Panc1 (cell line): ENCODE measurements around the gene ADAT3. TPM values are rescaled to one million over a fixed set of nuclear protein-coding genes. Genes with fewer than 3 reads are reported as not detected.

Source experiments
- ATAC-seq: fragments of 200-7000 bp; cut with Tn5 transposase; 2 replicates; pipeline ENCODE4 v1.9.1; 2020; ENCODE audit warnings: mild to moderate bottlenecking, moderate library complexity
- BruUV-seq: library from RNA; stranded (reverse); fragments of 400-500 nt; replicated peaks from 2 replicates; lab custom pipeline; 2021; lab: Mats Ljungman, UMichigan
- CTCF ChIA-PET: fragments of 300-600 bp; sonication (Branson Sonifier 250); formaldehyde crosslinking; loops from one replicate; lab custom pipeline; 2022; ENCODE audit warnings: antibody characterized with exemption; lab: Charles Lee
- POLR2A ChIA-PET: fragments of 300-600 bp; sonication (Branson Sonifier 250); formaldehyde crosslinking; loops from one replicate; lab custom pipeline; 2022; ENCODE audit warnings: antibody characterized with exemption; lab: Charles Lee
- DNase-seq: peaks from one replicate; pipeline ENCODE4 v3.0.0-alpha.2; 2010; ENCODE audit warnings: low read depth, low spot score
- H3K27ac ChIP-seq: 2 replicates; pipeline ENCODE4 v1.5.1; 2011; ENCODE audit warnings: mild to moderate bottlenecking, low read length, inconsistent platforms
- H3K27me3 ChIP-seq: fragments of 200-500 bp; sonication (Bioruptor generic); 2 replicates; pipeline ENCODE4 v1.6.0; 2014; ENCODE audit warnings: low read length, inconsistent platforms; ENCODE audit not compliant: control insufficient read depth, insufficient read depth
- H3K36me3 ChIP-seq: fragments of 200-500 bp; sonication (Bioruptor generic); 2 replicates; pipeline ENCODE4 v1.5.1; 2014; ENCODE audit warnings: inconsistent platforms, mild to moderate bottlenecking, low read length, moderate library complexity; ENCODE audit not compliant: control insufficient read depth, insufficient read depth
- H3K4me1 ChIP-seq: 2 replicates; pipeline ENCODE4 v1.5.1; 2011; ENCODE audit warnings: inconsistent platforms, mild to moderate bottlenecking, low read length, moderate library complexity; ENCODE audit not compliant: control insufficient read depth, insufficient read depth
- H3K4me3 ChIP-seq, 2 experiments: 2 replicates each; pipeline ENCODE4 v1.5.1; 2011 to 2012; ENCODE audit warnings: low read depth in 2 of 2, low read length in 2 of 2, mild to moderate bottlenecking in 2 of 2, inconsistent platforms in 1 of 2, moderate library complexity in 1 of 2
- H3K9me3 ChIP-seq: fragments of 200-500 bp; sonication (Bioruptor generic); 2 replicates; pipeline ENCODE4 v1.5.1; 2014; ENCODE audit warnings: low read depth, mild to moderate bottlenecking, inconsistent platforms, low read length, moderate library complexity; ENCODE audit not compliant: control insufficient read depth, insufficient read depth
- CTCF ChIP-seq: fragments of 450-650 bp; IDR thresholded peaks from 2 replicates; pipeline ENCODE4 v1.5.1; 2017; ENCODE audit warnings: mild to moderate bottlenecking
- POLR2AphosphoS5 ChIP-seq: IDR thresholded peaks from 2 replicates; pipeline ENCODE4 v1.6.1; 2012; ENCODE audit warnings: mild to moderate bottlenecking, low read depth, low read length, moderate library complexity
- REST ChIP-seq, 2 experiments: IDR thresholded peaks; 2 replicates each; pipeline ENCODE4 v1.6.1; 2011 to 2012; ENCODE audit warnings: low read depth in 2 of 2, control low read depth in 1 of 2, low read length in 1 of 2, mild to moderate bottlenecking in 1 of 2, moderate library complexity in 1 of 2; ENCODE audit not compliant: insufficient read depth in 1 of 2
- SIN3A ChIP-seq: IDR thresholded peaks from 2 replicates; pipeline ENCODE4 v1.6.1; 2012; ENCODE audit warnings: low read depth, mild to moderate bottlenecking, low read length, moderate library complexity, borderline replicate concordance; ENCODE audit not compliant: insufficient read depth
- TCF7L2 ChIP-seq: IDR thresholded peaks from 2 replicates; pipeline ENCODE4 v1.6.1; 2011; ENCODE audit warnings: mild to moderate bottlenecking, low read depth, low read length, inconsistent platforms
- in situ Hi-C: cut with HindIII; loops from 2 replicates; pipeline ENCODE4 v1.10.0; 2016; ENCODE audit warnings: low sequenced_read_pairs, low pct_unique_long_range_greater_than_20kb
- intact Hi-C: fragments of 100-400 bp; cut with micrococcal nuclease; formaldehyde crosslinking; loops from one replicate; pipeline ENCODE4 v1.10.0; 2022; ENCODE audit not compliant: unreplicated experiment
- total RNA-seq: library from RNA; stranded (reverse); gene quantifications from one replicate; pipeline ENCODE4 v1.2.1, GENCODE V29; 2021; ENCODE audit not compliant: unreplicated experiment

The ADAT3 gene
- total RNA-seq, 1 experiment from 2014 or later = 8.9 TPM

GRCh38 chr19:1909761-1910080 lies 4.5 kb downstream of the ADAT3 start:
- TF ChIP-seq CTCF = no peak
- no peak for TF ChIP-seq SIN3A
- no peak for TF ChIP-seq POLR2AphosphoS5
- TF ChIP-seq REST (IDR thresholded peaks at IDR 0.05; ENCODE audit: insufficient read depth in 1 of 2, low read depth in 2 of 2, low read length in 1 of 2) = no peak
- no peak for TF ChIP-seq TCF7L2
- no peak overlapping the region for H3K4me3 ChIP-seq
- POLR2A ChIA-PET = no interaction called here
- H3K9me3 ChIP-seq = no peaks in the 10 kb centered on the region
- intact Hi-C loops = no loop called here
- in situ Hi-C loops = no loop called here
- ATAC-seq (no peak), DNase-seq (no peak)
- no peak overlapping the region for H3K27ac ChIP-seq
- H3K27me3 ChIP-seq = no peaks in the 10 kb centered on the region
- BruUV-seq = no TSS peak
- CTCF ChIA-PET = no interaction called here
- H3K4me1 ChIP-seq = peaks cover 12% of the 10 kb centered on the region
- no peaks in the 10 kb centered on the region for H3K36me3 ChIP-seq

- no peaks in the 10 kb centered on the region for H3K36me3 ChIP-seq
- no TSS peak for BruUV-seq
- intact Hi-C loops (no loop called here), in situ Hi-C loops (no loop called here)
- no peak for TF ChIP-seq SIN3A
- TF ChIP-seq POLR2AphosphoS5 = no peak
- no peak for TF ChIP-seq REST (IDR thresholded peaks at IDR 0.05; ENCODE audit: insufficient read depth in 1 of 2, low read depth in 2 of 2, low read length in 1 of 2)
- no peak for TF ChIP-seq TCF7L2
- no peak for TF ChIP-seq CTCF
- ChIA-PET CTCF (no interaction called here), POLR2A (no interaction called here)
- H3K4me1 ChIP-seq = peaks cover 11% of the 10 kb centered on the region
- DNase-seq = no peak
- H3K9me3 ChIP-seq = no peaks in the 10 kb centered on the region
- H3K27me3 ChIP-seq = no peaks in the 10 kb centered on the region
- no peak overlapping the region for H3K4me3 ChIP-seq
- ATAC-seq = no peak
- no peak overlapping the region for H3K27ac ChIP-seq
These were observed 5.0 kb downstream of the ADAT3 start for GRCh38 chr19:1910177-1910576.
